Uterus (tissue), 4 donors: Measurements from ENCODE around the gene DIDO1. TPM values are rescaled to one million over a fixed set of nuclear protein-coding genes. Genes with fewer than 3 reads are reported as not detected.

Experiments used
- DNase-seq, 2 donors: peaks; one replicate each; pipeline ENCODE4 v3.0.0-alpha.2; 2019 to 2020
- H3K27ac ChIP-seq, 2 donors: fragments of 200-600 bp; sonication (generic); 1 replicate in 1 of 2; 2 replicates in 1 of 2; pipeline ENCODE4 v1.5.1; 2016 to 2018
- H3K27me3 ChIP-seq, 2 donors: fragments of 200-600 bp; sonication (generic); one replicate each; pipeline ENCODE4 v1.5.1; 2018 to 2019; ENCODE audit warnings: control low read depth in 1 of 2
- H3K36me3 ChIP-seq, 2 donors: fragments of 200-600 bp; sonication (generic); one replicate each; pipeline ENCODE4 v1.5.1; 2019; ENCODE audit warnings: control low read depth in 1 of 2
- H3K4me1 ChIP-seq, 2 donors: fragments of 200-600 bp; sonication (generic); one replicate each; pipeline ENCODE4 v1.5.1; 2018 to 2019; ENCODE audit warnings: control low read depth in 1 of 2
- H3K4me3 ChIP-seq, 2 donors: fragments of 200-600 bp; sonication (generic); 1 replicate in 1 of 2; 2 replicates in 1 of 2; pipeline ENCODE4 v1.5.1; 2018 to 2019; ENCODE audit warnings: mild to moderate bottlenecking in 1 of 2
- H3K9me3 ChIP-seq, 2 donors: fragments of 200-600 bp; sonication (generic); one replicate each; pipeline ENCODE4 v1.5.1; 2019; ENCODE audit warnings: control low read depth in 1 of 2
- POLR2A ChIP-seq, 2 donors: fragments of 450-650 bp; IDR thresholded peaks; one replicate each; pipeline ENCODE4 v1.6.1; 2016; ENCODE audit warnings: antibody characterized with exemption in 2 of 2, mild to moderate bottlenecking in 1 of 2, moderate library complexity in 1 of 2
- intact Hi-C: fragments of 100-400 bp; cut with DNase I; formaldehyde crosslinking; loops from one replicate; pipeline ENCODE4 v1.15.1; 2023; ENCODE audit warnings: low total_unique reads
- total RNA-seq, 4 donors: library from RNA; depleted of rRNA in 3 of 4; stranded (reverse); fragments of >200 nt in 3 of 4; gene quantifications; one replicate each; pipeline versions ENCODE4 v1.1.0 to v1.2.4, GENCODE V29; 2014 to 2023
- TF ChIP-seq, protein P1 (sequence below), 4 experiments: fragments of 200-600 bp in 2 of 4; fragments of 450-650 bp in 2 of 4; sonication (generic) in 2 of 4; IDR thresholded peaks; one replicate each; pipeline ENCODE4 v1.5.1; 2016 to 2019; ENCODE audit warnings: antibody characterized with exemption in 4 of 4, mild to moderate bottlenecking in 2 of 4, moderate library complexity in 1 of 4
- donor health status: DM: yes; HTN: yes; CAD: no.

Gene DIDO1
- total RNA-seq, 4 donors from 2014 or later, result 20.9 to 92.8 (median 78.8) TPM

DNA sequence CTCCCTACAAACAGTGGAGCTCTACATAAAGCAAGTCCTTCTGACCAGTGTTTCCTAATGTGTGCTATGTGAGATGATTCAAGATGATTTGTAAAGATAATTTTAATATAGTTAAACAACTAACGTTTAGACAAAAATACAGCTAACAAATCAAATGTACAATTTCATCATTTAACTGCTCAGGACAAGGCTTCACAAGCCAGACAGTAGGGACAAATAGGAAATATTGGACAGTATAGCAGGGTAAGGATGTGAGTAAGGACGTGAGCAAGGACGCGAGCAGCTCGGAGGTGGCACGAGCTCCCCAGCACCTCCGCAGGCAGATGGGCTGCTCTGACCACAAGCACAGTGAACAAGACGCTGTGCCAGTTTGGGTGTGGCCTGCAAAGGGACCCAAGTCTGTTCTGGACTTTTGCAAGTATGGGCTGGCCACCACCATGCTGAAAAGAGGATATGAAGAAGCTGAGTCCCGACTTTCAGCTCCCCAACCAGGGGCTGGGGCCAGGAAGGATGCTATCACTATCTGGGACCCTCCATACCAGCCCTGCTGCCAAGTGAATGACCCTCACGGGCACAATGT lies 14.5 kb downstream of the DIDO1 start:
- Histone ChIP-seq H3K36me3 (no peaks in the 10 kb centered on the region), H3K4me1 (peaks cover under 1 to 8% of the 10 kb centered on the region in 2 donors), H3K4me3 (no peak overlapping the region), H3K27ac (no peak overlapping the region), H3K27me3 (no peaks in the 10 kb centered on the region), H3K9me3 (no peaks in the 10 kb centered on the region)
- no peak for DNase-seq
- intact Hi-C loops, result no loop called here
- TF ChIP-seq, protein P1, sequence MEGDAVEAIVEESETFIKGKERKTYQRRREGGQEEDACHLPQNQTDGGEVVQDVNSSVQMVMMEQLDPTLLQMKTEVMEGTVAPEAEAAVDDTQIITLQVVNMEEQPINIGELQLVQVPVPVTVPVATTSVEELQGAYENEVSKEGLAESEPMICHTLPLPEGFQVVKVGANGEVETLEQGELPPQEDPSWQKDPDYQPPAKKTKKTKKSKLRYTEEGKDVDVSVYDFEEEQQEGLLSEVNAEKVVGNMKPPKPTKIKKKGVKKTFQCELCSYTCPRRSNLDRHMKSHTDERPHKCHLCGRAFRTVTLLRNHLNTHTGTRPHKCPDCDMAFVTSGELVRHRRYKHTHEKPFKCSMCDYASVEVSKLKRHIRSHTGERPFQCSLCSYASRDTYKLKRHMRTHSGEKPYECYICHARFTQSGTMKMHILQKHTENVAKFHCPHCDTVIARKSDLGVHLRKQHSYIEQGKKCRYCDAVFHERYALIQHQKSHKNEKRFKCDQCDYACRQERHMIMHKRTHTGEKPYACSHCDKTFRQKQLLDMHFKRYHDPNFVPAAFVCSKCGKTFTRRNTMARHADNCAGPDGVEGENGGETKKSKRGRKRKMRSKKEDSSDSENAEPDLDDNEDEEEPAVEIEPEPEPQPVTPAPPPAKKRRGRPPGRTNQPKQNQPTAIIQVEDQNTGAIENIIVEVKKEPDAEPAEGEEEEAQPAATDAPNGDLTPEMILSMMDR (IDR thresholded peaks at IDR 0.05), result no peak
- TF ChIP-seq POLR2A (IDR thresholded peaks at IDR 0.05), result no peak

DNA sequence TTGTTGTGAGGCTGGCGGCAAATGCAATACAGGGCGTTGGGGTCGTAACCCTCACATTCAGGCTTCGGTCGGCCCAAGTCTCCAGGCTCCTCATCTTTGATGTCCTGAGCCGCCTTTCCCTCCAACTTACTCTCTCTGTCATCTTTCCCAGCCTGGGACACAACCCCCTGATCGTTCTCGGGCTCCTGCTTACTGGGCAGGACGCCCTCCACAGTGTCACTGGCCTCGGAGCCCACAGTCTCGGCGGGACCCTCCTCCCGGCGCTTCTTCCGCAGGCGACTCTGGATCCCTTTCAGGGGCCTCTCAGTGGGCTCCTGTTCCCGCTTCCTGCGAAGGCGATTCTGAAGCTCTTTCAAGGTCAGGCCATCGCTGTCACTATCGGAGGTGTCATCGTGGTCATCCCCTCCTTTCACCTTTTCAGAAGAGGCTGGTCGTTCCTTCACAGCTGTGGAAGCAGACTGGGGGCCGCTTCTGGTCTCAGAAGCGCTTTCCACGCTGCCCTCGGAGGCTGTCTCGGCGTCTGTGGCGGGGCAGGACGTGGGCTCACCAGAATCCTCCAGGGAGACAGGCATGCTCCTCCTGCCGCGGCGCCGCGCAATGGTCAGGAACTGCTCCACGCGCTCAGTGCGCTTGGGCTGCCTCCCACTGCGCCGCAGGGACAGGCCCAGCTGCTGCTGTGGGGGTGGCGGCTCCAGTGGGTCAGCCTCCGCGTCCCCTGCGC lies 15.4 kb downstream of the DIDO1 start:
- peaks cover 0 to 6% of the 10 kb centered on the region in 2 donors for H3K4me1 ChIP-seq
- DNase-seq, result no peak

DNA sequence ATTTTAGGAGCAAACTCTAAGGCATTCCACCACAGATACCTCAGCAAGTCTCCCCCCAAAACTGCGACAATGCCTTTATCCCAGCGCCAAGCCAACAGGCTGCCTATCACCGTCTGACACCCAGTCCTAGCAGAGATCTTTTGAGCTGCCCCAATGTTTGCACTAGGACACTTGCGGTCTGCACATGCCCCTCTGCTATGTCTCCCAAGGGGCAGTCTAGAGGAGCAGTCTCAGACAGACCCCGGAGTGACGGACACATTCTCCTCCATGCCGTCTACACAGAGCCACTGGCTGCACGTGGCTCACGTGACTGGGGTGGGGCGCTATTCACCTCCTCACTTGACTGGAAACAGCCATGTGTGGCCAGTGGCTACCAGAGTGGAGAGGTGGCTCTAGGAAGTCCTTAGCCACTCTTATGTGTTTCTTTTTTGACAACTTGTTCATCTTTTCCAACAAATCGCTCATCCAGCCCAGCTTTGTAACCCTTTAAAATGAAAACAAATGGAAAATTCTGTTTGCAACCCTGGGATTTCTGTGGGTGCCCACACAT lies 16.0 kb downstream of the DIDO1 start:
- DNase-seq, result no peak

More for the DNA sequence above, 15.4 kb downstream of the DIDO1 start:
- intact Hi-C loops, result no loop called here
- Histone ChIP-seq H3K36me3 (no peaks in the 10 kb centered on the region), H3K9me3 (no peaks in the 10 kb centered on the region), H3K4me3 (no peak overlapping the region), H3K27ac (no peak overlapping the region), H3K27me3 (no peaks in the 10 kb centered on the region)
- TF ChIP-seq POLR2A (IDR thresholded peaks at IDR 0.05), result no peak
- TF ChIP-seq, protein P1 (IDR thresholded peaks at IDR 0.05), result no peak

DNA sequence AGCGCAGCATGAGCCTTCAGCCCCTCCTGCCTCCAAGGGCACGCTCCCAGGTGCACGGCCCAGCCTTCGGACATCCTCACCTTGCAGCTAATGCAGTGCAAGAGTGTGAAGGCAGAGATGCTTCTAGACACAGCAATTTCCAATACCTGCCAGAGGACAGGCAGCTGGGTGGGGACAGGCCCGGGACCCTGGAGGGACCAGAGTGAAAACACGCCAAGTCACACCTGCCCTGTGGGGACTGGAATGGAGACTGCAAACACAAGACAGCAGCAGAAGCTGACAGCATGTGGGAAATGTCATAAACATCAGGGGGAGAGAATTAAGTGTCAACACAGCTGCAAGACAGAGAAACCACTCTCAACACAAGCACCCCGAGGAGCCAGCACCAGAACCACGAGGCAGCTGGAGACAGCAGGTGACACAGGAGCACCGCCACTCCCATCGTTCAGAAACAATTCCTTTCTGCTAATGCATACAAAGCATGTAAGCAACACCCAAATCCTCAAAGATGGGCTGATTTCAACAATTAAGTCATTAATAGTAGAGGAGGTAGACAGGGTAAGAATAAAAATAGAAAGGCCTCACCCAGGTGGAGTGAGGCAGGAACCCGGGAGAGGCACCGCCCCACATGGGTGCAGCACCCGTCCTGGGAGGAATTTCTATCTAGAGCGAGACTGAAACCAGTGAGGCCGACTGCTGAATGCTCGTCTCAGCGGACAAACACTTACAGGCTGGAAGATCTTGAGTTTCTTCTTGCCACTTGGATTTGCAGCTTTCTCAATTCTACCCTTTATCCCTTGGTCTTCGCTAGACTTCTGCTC lies 17.1 kb downstream of the DIDO1 start:
- TF ChIP-seq, protein P1 (IDR thresholded peaks at IDR 0.05), result no peak
- no peak for TF ChIP-seq POLR2A (IDR thresholded peaks at IDR 0.05)
- intact Hi-C loops, result no loop called here
- DNase-seq, result no peak
- no peaks in the 10 kb centered on the region for H3K27me3 ChIP-seq
- no peaks in the 10 kb centered on the region for H3K9me3 ChIP-seq
- no peaks in the 10 kb centered on the region for H3K36me3 ChIP-seq
- no peak overlapping the region for H3K4me3 ChIP-seq
- no peak overlapping the region for H3K27ac ChIP-seq
- H3K4me1 ChIP-seq, result peaks cover 0 to 6% of the 10 kb centered on the region in 2 donors

More for the DNA sequence above, 16.0 kb downstream of the DIDO1 start:
- Histone ChIP-seq H3K36me3 (no peaks in the 10 kb centered on the region), H3K4me1 (peaks cover 0 to 6% of the 10 kb centered on the region in 2 donors), H3K27ac (no peak overlapping the region), H3K9me3 (no peaks in the 10 kb centered on the region), H3K4me3 (no peak overlapping the region), H3K27me3 (no peaks in the 10 kb centered on the region)
- intact Hi-C loops, result no loop called here
- TF ChIP-seq, protein P1 (IDR thresholded peaks at IDR 0.05), result no peak
- TF ChIP-seq POLR2A (IDR thresholded peaks at IDR 0.05), result no peak
